Measurements from ENCODE around the gene CYP17A1.
"Not testable (repeated sequence)": the region's sequence is repeated elsewhere in the genome, so short reads cannot be mapped to it uniquely, and the experiment has no call there.

Gene CYP17A1, protein sequence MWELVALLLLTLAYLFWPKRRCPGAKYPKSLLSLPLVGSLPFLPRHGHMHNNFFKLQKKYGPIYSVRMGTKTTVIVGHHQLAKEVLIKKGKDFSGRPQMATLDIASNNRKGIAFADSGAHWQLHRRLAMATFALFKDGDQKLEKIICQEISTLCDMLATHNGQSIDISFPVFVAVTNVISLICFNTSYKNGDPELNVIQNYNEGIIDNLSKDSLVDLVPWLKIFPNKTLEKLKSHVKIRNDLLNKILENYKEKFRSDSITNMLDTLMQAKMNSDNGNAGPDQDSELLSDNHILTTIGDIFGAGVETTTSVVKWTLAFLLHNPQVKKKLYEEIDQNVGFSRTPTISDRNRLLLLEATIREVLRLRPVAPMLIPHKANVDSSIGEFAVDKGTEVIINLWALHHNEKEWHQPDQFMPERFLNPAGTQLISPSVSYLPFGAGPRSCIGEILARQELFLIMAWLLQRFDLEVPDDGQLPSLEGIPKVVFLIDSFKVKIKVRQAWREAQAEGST

DNA sequence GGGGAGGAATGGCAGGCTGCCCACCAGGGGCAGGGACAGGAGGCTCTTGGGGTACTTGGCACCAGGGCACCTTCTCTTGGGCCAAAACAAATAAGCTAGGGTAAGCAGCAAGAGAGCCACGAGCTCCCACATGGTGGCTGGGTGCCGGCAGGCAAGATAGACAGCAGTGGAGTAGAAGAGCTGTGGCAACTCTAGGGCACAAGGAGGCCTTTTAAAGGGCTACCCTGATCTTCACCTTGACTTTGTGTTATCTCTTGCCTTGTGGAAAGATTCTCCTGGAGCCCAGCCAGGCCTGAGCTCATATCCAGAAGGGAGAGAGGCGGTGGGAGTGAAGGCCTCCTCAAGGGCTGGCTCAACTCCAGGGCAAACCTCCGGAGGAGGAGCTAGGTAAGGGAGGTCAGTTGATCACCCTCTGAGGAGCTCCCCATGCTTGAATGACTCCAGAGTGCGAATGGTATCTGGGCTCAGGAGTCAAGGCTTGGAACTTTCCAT lies at the start of gene CYP17A1:
TSS of gene CYP17A1 (minus strand) at position 184 of the 492 bp plus-strand sequence. CDS start at position 132, 52 bp downstream.
- no peak for DNase-seq (ENCODE audit: low read depth, low spot score)

DNA sequence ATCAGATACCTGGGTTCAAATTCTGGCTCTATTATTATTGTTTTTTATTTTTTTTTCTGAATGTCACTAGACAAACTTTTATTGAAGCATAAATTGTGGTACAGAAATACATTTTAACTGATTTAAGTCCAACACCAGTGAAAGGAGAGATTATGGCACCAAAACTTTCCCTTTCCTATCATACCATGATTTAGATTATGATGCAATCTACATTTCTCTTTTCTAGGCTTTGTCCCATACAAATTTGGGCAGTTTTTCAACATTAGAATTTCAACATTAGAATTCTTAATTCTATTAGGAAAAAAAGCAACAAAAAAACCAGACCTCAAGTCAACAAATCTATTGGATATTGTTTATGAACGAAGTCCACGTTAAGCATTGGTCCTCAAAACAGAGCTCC lies 43.0 kb upstream of the CYP17A1 start:
- DNase-seq (ENCODE audit: low read depth, low spot score), result no peak

DNA sequence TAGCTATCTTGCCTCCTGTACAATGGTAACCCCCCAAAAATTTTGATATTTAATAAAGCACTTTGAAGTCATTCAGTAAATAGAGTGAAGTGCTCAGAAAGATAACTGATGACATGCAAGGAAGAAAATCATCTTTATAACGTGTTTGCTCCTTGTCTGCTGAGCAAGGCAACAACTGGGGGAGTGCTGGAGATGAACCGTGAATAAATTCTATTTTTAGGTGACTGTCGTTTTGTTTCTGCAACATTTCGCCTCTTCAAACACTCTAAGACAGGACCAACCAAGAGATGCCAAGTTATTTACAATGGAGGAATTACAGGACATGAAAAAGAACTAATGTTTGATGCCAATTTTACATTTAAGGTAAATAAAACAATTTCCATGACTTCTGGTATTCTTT lies 41.4 kb upstream of the CYP17A1 start:
- DNase-seq (ENCODE audit: low read depth, low spot score), result no peak

DNA sequence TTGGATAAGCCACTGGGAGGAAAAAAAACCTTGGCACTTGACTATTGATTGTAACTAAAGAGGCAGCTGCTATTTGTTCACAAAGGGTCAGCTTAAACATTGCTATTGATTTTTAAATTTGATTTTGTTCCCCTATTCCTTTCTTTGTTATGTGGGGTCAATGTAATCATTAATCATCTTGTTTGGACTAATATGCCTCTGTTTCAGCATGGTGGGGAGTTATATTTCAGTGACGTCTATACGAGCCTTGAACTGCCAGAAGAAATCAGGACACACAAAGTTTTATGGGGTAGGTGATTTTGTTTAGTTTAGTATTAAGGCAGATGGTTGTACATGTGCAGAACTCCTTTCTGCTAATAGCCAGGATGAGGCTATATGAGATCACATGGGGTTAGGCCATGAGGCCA lies 39.5 kb upstream of the CYP17A1 start:
- no peak for DNase-seq (ENCODE audit: low read depth, low spot score)

DNA sequence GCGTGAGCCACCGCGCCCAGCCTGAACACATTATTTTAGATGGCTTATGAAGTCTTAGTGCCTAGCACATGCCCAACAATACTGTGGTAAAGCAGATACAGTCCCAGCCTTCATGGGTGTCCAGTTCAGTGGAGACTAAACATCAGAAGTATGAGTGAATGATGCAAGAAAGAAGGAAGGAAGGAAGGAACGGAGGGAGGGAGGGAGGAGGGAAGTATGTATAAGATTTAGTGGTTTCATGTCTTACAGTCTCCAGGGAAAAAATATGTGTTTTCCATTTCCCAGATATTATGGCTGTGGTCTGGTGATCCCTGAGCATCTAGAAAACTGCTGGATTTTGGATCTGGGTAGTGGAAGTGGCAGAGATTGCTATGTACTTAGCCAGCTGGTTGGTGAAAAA lies 35.0 kb upstream of the CYP17A1 start:
- DNase-seq (ENCODE audit: low read depth, low spot score), result no peak

DNA sequence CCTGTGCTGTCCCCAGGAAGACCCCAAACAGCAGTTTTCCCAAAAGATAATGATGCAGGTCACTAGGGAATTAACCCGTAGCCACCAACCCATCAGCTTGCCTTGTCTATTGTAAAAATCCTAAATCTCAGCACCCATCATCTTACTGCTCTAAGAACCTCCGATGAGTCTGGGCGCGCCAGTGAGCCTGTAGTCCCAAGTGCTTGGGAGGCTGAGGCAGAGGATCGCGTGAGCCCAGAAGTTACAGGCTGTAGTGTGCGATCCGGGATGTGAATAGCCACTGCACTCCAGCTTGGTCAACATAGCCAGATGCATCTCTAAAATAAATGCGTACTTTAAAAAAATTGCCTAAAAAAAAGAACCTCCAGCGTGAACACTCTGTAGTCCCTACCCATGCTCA lies 33.0 kb upstream of the CYP17A1 start:
- DNase-seq (ENCODE audit: low read depth, low spot score), result no peak

DNA sequence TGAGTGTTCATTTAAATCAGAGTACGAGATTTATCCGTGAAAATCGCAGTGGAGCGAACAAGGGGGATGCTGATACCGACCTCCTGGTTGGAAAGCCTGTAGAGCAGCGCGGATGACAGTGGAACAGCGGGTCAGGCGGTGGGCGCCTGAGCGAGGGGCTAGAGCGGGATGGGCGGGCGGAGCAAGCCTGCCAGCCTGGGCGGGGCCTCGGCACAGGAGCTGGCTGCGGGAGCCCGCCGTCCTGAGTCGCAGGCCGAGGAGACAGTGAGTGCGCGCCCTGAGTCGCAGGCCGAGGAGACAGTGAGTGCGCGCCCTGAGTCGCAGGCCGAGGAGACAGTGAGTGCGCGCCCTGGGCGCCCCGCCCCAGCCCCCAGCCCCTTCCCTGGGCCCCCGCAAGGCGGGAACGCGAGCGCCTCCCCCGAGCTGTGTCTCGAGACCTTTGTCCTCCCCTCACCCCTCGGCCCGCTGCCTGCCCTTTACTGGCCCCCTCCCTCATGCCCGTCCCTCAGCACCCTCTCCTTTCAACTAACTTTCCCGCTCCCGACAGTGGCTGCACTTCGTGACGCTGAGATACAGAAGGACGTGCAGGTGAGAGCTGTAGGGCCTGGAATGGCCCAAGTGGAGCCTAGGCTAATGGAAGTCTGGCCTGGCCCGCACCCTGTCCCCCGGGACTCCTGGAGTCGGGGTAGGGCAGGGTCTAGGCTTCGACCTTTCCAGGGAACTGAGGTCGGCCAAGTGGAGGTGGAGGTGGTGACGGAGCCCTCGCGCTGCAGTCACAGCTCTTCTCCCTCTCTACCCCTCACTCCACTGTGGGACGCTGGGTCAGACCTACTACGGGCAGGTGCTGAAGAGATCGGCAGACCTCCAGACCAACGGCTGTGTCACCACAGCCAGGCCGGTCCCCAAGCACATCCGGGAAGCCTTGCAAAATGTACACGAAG lies 32.3 kb upstream of the CYP17A1 start, which contains the start of gene AS3MT:
TSS of gene AS3MT (plus strand) at position 213 of the 941 bp plus-strand sequence. CDS start at position 336, 123 bp downstream.
- DNase-seq (ENCODE audit: low read depth, low spot score), result peak; percentile 74

DNA sequence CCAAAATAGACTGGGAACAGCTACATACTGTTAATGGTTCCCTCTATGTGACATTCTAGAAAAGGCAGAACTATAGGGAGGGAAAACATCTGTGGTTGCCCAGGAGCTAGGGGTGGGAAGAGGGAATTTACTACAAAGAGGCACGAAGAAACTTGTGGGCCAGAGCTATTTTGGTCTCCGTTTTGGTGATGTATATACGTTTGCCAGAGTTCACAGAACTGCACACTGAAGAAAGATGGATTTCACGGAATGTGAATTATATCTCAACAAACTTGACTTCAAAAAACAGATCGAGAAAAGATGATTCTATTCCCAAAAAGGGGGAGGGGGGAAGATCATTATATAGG lies 31.7 kb upstream of the CYP17A1 start:
- DNase-seq (ENCODE audit: low read depth, low spot score), result no peak

DNA sequence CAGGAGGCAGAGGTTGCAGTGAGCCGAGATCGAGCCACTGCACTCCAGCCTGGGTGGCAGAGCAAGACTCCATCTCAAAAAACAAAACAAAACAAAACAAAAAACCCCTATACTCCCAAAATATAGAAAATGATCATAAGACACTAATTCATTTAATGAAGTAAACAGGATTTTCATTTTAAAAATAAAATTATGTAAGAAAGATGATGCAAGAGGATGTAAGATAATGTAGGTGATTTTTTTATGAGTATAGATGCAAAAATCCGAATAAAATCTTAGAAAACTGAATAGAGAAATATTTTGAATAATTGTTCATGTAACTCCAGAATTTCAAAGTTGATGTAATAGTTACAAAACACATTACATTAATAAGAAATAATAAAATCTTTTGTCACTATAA lies 28.4 kb upstream of the CYP17A1 start:
- no peak for DNase-seq (ENCODE audit: low read depth, low spot score)

DNA sequence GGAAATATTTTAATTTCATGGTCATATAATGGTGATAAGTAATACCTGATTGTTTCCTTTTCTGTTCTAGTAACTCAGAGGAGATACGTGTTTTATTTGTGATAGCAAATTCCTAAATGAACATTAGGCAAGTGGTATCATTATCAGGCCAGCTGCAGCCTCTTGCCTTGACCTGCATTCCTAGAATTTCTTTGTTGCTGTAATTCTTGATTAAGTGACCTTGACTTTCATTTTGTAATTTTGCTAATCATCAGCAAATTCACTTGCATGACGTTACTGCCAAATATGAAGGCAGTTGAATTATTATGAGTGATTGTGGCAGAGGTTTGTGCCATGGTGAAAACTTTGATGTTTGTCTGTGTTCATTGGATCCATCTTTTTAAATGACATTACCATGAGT lies 26.4 kb upstream of the CYP17A1 start:
- no peak for DNase-seq (ENCODE audit: low read depth, low spot score)

DNA sequence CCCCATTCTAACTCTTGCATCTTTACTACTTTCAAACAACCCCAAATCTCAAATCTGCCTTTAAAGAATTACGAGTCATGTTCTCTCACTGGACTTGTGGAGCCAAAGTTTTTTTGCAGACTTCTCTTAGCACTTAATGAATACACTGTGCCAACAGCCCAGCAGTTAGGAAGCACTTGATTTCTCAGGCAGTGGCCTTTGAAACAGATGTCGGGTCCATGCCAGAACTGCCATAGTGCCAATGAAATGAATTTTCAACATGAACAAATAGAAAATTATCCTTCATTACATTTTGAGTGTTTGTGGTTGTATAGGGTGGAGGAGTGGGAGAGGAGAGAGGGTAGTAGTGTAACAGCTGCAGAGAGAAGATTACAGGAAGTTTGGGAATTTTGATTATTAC lies 22.7 kb upstream of the CYP17A1 start:
- DNase-seq (ENCODE audit: low read depth, low spot score), result no peak

DNA sequence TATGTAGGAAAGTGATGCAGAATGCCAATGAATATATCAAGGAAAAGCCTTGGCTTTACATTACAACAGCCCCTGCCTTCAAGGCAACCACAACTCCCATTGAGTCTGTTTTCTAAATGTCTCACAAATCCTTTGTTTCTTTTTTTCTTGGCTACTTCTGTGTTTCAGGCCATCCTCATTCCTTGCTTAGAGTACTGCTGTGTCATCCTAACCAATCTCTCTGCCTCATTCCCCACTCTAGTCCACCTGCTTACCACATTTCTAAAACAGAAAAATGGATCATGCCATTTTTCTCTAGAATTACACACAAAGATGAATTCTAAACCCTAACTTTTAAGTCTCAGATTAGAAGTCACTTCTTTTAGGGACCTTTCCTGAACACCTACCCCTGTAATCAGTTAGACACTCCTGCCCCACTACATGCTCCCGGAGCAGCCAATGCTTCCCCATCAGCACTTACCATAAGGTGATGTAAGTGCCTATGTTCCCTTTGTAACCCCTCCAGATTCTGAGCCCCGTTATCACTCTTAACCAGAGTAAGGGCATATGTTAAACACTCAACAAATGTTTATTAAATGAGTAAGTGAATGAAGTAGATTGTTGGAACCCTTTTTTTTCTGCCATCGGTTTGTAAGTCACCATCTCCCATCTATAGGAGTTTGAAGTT lies 19.7 kb upstream of the CYP17A1 start:
- peak; percentile 35 for DNase-seq (ENCODE audit: low read depth, low spot score)

DNA sequence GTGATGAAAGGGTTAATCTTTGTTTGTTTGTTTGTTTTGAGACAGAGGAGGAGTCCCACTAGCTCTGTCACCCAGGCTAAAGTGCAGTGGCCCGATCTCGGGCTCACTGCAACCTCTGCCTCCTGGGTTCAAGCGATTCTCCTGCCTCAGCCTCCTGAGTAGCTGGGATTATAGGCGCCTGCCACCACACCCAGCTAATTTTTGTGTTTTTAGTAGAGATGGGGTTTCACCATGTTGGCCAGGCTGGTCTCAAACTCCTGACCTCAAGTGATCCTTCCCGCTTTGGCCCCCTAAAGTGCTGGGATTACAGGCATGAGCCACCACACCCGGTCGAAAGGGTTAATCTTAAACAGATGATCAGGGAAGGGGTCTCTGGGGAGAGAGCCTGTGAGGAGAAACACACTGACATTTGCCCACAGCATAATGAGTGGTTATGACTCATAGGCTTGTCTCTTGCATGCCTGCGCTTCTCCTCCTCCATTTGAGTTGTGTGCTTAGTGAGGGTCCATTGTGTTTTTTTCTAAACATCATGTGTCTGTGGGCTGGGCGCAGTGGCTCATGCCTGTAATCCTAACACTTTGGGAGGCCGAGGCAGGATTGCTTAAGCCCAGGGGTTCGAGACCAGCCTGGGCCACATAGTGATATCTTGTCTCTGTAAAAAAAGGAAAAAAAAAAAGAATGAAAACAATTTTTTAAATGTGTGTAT lies 18.7 kb upstream of the CYP17A1 start:
- DNase-seq (ENCODE audit: low read depth, low spot score), result peak; percentile 87

DNA sequence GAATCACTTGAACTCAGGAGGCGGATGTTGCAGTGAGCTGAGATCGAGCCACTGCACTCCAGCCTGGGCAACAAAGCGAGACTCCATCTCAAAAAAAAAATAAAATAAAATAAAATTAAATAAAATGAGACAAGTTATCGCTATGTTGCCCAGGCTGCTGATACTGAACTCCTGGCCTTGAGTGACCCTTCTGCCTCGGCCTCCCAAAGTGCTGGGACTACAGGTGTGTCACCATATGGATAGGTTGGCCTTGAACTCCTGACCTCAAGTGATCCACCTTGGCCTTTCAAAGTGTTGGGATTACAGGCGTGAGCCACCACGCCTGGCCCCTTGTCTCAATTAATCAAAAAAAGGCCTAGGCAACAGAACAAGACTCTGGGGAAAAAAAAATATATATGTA lies 16.0 kb upstream of the CYP17A1 start:
- DNase-seq (ENCODE audit: low read depth, low spot score), result not testable (repeated sequence)

DNA sequence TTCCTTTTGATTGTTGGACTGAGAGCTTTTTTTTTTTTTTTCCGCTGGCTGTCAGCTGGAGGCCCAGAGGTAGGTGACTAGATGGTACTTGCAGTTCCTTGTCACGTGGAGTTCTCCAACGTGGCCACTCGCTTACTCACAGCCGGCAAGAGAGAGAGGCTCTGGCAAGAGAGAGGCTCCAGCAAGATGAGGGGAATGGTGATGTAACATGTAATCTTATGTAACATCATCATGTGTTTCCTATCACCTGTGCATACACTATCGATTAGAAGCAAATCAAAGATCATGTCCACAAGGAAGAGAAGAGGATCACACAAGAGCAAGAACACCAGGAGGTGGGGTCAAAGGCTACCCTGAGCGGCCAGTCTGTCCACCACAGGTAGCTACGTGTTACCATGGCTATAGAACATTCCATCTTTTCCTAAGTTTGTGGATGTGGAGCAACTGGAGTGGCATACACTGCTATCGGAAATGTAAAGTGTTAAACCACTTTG lies 12.9 kb upstream of the CYP17A1 start:
- DNase-seq (ENCODE audit: low read depth, low spot score), result no peak

DNA sequence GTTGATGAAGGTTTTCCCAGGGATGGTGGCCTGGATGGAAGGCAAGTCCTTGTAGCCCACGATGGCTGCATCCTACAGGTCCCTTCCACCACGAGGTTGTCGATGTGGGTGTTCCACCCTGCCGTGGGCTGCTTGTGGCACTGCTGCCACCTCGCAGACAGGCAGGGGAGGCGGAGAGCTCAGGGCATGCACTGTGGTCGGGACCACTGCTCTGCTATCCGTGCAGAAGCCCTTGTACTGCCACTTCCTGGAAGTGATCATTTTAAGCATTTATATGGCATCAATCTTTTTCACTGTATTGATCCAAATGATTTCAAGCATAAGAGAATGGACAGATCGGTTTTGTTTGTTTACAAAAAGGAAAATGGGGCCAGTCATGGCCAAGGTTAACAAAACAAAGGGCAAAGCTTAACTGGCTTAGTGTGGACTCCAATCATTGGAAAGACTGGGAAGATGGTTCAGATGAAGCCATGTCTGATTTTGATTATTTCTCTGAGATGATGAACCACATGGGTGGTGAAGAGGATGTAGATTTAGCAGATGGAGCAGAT lies 8.2 kb upstream of the CYP17A1 start:
- no peak for DNase-seq (ENCODE audit: low read depth, low spot score)

DNA sequence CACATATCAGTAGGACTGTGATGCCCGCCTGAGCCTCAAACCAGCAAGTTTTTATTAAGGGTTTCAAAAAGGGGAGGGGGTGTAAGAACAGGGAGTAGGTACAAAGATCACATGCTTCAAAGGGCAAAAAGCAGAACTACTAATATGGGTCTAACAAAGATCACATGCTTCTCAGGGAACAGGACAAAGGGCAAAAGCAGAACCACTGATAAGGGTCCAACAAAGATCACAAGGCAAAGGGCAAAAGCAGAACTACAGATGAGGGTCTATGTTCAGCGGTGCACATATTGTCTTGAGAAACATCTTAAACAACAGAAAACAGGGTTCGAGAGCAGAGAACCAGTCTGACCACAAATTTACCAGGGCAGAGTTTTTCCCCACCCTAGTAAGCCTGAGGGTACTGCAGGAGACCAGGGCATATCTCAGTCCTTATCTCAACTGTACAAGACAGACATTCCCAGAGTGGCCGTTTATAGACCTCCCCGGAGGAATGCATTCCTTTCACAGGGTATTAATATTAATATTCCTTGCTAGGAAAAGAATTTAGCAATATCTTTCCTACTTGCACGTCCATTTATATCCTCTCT lies 7.1 kb upstream of the CYP17A1 start:
- DNase-seq (ENCODE audit: low read depth, low spot score), result not testable (repeated sequence)

DNA sequence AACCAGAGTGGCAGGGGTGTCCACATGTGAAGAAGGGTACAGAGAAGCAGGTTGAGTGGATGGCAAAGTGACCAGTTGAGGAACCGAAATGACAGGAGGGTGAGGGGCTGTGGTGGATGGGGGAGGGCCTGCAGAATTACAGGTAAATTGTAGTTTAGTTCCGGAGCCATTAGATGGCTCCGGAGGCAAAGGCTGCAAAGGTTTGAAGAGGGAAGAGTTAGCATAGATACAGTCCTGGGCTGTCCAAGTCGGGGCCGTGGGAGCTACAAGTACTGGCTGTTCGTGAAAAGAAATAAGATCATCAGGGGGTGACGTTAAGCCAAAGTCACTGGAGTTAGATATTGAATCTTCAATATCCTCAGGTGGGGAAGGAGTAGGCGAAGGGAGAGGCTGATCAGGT lies 5.9 kb upstream of the CYP17A1 start:
- DNase-seq (ENCODE audit: low read depth, low spot score), result not testable (repeated sequence)

DNA sequence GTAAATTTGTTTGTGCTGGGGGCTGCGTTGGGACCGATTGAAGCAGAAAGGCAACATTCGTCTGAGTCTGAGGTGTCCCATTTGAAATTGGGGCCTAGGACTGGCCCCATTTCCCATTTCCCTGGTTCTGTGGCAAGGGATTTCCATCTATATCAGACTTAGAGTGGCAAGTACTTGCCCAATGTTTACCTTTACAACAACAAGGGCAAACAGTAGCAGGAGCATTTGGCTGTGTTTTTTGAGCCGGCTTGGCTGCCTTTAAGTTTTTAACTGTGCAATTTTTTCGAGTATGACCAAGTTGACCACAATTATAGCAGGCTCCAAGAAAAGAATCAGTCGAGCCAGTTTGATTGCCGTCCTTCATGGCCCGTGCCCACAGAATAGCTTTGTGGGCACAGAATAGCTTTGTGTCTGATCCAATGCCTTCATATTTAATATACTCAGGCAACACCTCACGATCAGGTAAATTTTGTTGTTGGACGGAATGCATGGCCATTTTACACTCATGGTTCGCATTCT lies 4.7 kb upstream of the CYP17A1 start:
- no peak for DNase-seq (ENCODE audit: low read depth, low spot score)

All from ELF-1 (cell line).